ENCODE data around the gene PRKG1. TPM values are rescaled to one million over a fixed set of nuclear protein-coding genes. Genes with fewer than 3 reads are reported as not detected.

The PRKG1 gene
- total RNA-seq, 1 donor from 2014 or later: 4.6 TPM

DNA sequence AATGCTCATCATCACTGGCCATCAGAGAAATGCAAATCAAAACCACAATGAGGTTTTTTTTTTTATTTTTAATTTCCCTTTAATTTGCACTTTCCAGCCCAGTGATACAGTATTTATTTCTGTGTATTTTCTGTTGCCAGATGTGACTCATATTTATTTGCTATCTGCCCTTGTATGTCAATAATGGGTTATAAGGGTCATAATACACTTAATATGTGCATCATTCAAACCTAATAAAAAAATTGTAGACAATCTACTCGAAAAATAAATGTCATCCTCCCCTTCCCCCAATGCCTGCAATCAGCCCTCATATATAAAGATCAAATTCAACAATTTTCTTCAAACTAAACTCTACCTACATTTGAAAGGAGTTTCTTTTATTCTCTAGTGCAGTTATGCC is 470.6 kb downstream of the PRKG1 start:
- H3K27ac Mint-ChIP-seq: no peak overlapping the region
- no peaks in the 10 kb centered on the region for H3K27me3 Mint-ChIP-seq
- no peak for DNase-seq (ENCODE audit: low spot score, unreplicated experiment)
- no peaks in the 10 kb centered on the region for H3K36me3 Mint-ChIP-seq (ENCODE audit: insufficient read depth)
- H3K4me1 Mint-ChIP-seq (ENCODE audit: low read depth): no peaks in the 10 kb centered on the region
- H3K9me3 Mint-ChIP-seq (ENCODE audit: low read depth): no peaks in the 10 kb centered on the region
- no peak overlapping the region for H3K4me3 Mint-ChIP-seq (ENCODE audit: low read depth)
- no peak for TF ChIP-seq CTCF (IDR thresholded peaks at IDR 0.05; ENCODE audit: unreplicated experiment)

DNA sequence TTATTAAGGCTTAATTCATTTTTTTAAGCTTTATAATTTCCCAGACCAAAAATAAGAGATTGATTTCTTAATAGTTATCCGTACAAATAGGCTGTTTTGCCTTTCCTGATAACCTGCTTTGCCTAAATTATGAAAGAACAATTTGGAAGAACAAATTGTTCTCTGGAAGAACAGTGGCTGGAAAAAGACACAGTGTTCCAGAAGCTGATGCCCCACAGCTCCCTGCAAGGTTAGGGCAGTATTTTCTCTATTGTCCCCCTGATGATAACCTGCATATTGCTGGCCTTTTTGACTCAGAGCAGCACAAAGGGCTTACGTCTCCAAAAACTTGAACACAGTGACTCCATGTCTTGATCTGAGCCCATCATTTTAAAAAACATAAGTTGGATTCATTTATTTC is 473.7 kb downstream of the PRKG1 start:
- H3K4me3 Mint-ChIP-seq (ENCODE audit: low read depth): no peak overlapping the region
- H3K9me3 Mint-ChIP-seq (ENCODE audit: low read depth): no peaks in the 10 kb centered on the region
- H3K4me1 Mint-ChIP-seq (ENCODE audit: low read depth): no peaks in the 10 kb centered on the region
- no peak for DNase-seq (ENCODE audit: low spot score, unreplicated experiment)
- TF ChIP-seq CTCF (IDR thresholded peaks at IDR 0.05; ENCODE audit: unreplicated experiment): no peak
- no peak overlapping the region for H3K27ac Mint-ChIP-seq
- no peaks in the 10 kb centered on the region for H3K27me3 Mint-ChIP-seq
- no peaks in the 10 kb centered on the region for H3K36me3 Mint-ChIP-seq (ENCODE audit: insufficient read depth)

DNA sequence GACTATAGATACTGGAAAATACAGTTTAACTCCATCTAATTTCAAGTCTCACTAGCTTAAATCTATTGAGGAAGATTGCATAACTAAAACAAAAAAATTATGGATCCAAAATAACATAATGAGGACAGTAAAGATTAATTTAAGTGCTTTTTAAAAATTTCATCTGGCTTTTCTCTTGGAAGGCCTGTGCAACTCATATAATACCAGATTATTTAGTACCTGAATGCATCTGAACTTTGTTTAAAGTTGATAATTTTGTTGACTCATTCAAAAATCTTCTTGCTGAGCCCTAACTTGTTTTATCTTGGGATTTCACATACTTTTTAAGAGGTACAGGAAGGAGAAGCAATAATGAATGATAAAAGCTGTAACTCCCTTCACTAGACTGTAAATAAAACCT is 478.6 kb downstream of the PRKG1 start:
- Mint-ChIP-seq H3K4me3 (ENCODE audit: low read depth) (no peak overlapping the region), H3K4me1 (ENCODE audit: low read depth) (no peaks in the 10 kb centered on the region)

GRCh38 chr10:51564896-51565510 is 490.7 kb downstream of the PRKG1 start:
- no peaks in the 10 kb centered on the region for H3K9me3 Mint-ChIP-seq (ENCODE audit: low read depth)
- no peak overlapping the region for H3K4me3 Mint-ChIP-seq (ENCODE audit: low read depth)
- H3K27me3 Mint-ChIP-seq: no peaks in the 10 kb centered on the region
- H3K4me1 Mint-ChIP-seq (ENCODE audit: low read depth): peaks cover 11% of the 10 kb centered on the region
- no peak for DNase-seq (ENCODE audit: low spot score, unreplicated experiment)
- no peaks in the 10 kb centered on the region for H3K36me3 Mint-ChIP-seq (ENCODE audit: insufficient read depth)
- no peak for TF ChIP-seq CTCF (IDR thresholded peaks at IDR 0.05; ENCODE audit: unreplicated experiment)
- no peak overlapping the region for H3K27ac Mint-ChIP-seq

More for the DNA sequence above, 478.6 kb downstream of the PRKG1 start:
- H3K27me3 Mint-ChIP-seq: no peaks in the 10 kb centered on the region
- no peak for DNase-seq (ENCODE audit: low spot score, unreplicated experiment)
- no peaks in the 10 kb centered on the region for H3K9me3 Mint-ChIP-seq (ENCODE audit: low read depth)
- TF ChIP-seq CTCF (IDR thresholded peaks at IDR 0.05; ENCODE audit: unreplicated experiment): no peak
- H3K27ac Mint-ChIP-seq: no peak overlapping the region
- H3K36me3 Mint-ChIP-seq (ENCODE audit: insufficient read depth): no peaks in the 10 kb centered on the region

DNA sequence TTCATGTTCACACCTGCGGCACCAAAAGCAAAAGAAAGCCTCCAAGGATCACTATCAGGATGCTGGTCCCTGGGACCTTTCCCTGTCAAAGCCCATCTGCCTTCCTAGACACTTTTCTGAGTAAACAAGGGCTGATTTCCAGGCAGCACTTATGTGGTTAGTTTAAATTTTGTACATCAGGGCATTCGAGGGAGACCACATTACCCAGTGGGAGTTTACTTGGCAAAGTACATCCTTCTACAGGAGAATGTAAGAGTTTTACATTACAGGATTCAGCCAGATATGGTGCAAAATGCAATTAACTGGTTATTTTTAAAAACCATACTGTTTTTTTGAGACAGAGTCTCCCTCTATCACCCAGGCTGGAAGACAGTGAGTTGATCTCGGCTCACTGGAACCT is 493.0 kb downstream of the PRKG1 start:
- peaks cover 11% of the 10 kb centered on the region for H3K4me1 Mint-ChIP-seq (ENCODE audit: low read depth)
- TF ChIP-seq CTCF (IDR thresholded peaks at IDR 0.05; ENCODE audit: unreplicated experiment): no peak
- no peak overlapping the region for H3K4me3 Mint-ChIP-seq (ENCODE audit: low read depth)
- H3K27me3 Mint-ChIP-seq: no peaks in the 10 kb centered on the region
- H3K27ac Mint-ChIP-seq: no peak overlapping the region
- H3K9me3 Mint-ChIP-seq (ENCODE audit: low read depth): no peaks in the 10 kb centered on the region
- no peaks in the 10 kb centered on the region for H3K36me3 Mint-ChIP-seq (ENCODE audit: insufficient read depth)
- DNase-seq (ENCODE audit: low spot score, unreplicated experiment): no peak

Measured in progenitor cell of endocrine pancreas (in vitro differentiated cells).